ENCODE results near the gene ISG20L2.

Gene ISG20L2

GRCh38 chr1:156725683-156726280 is 2.8 kb downstream of the ISG20L2 start:
- DNase-seq (ENCODE audit: low read depth): peak; percentile 85
- peak overlapping the region; percentile 39 for H3K4me3 ChIP-seq (ENCODE audit: low read depth, low read length)
- in situ Hi-C loops (cut with HindIII; ENCODE audit: low sequenced_read_pairs): no loop called here
- TF ChIP-seq CTCF (IDR thresholded peaks at IDR 0.05; ENCODE audit: low read depth, low read length, missing control alignments): peak; percentile 94

GRCh38 chr1:156721535-156721934 is 7.0 kb downstream of the ISG20L2 start:
- H3K4me3 ChIP-seq (ENCODE audit: low read depth, low read length): no peak overlapping the region
- in situ Hi-C loops (cut with HindIII; ENCODE audit: low sequenced_read_pairs): no loop called here
- TF ChIP-seq CTCF (IDR thresholded peaks at IDR 0.05; ENCODE audit: low read depth, low read length, missing control alignments): no peak
- DNase-seq (ENCODE audit: low read depth): no peak

- no peak overlapping the region for H3K4me3 ChIP-seq (ENCODE audit: low read depth, low read length)
- no peak for TF ChIP-seq CTCF (IDR thresholded peaks at IDR 0.05; ENCODE audit: low read depth, low read length, missing control alignments)
- in situ Hi-C loops (cut with HindIII; ENCODE audit: low sequenced_read_pairs): no loop called here
- no peak for DNase-seq (ENCODE audit: low read depth)
Measured at GRCh38 chr1:156721131-156721530, 7.4 kb downstream of the ISG20L2 start.

- TF ChIP-seq CTCF (IDR thresholded peaks at IDR 0.05; ENCODE audit: low read depth, low read length, missing control alignments): no peak
- no peak for DNase-seq (ENCODE audit: low read depth)
- no peak overlapping the region for H3K4me3 ChIP-seq (ENCODE audit: low read depth, low read length)
- in situ Hi-C loops (cut with HindIII; ENCODE audit: low sequenced_read_pairs): loop anchor here (5.0 kb wide), 1 partner anchor 140 kb away; the partner anchor contains the start of gene INSRR
Measured at GRCh38 chr1:156717351-156717750, 11.2 kb downstream of the ISG20L2 start.

GRCh38 chr1:156714830-156715229 is 13.7 kb downstream of the ISG20L2 start:
- DNase-seq (ENCODE audit: low read depth): no peak
- no peak overlapping the region for H3K4me3 ChIP-seq (ENCODE audit: low read depth, low read length)
- TF ChIP-seq CTCF (IDR thresholded peaks at IDR 0.05; ENCODE audit: low read depth, low read length, missing control alignments): no peak
- in situ Hi-C loops (cut with HindIII; ENCODE audit: low sequenced_read_pairs): loop anchor here (5.0 kb wide), 1 partner anchor 142 kb away; the partner anchor contains the start of gene INSRR

- no peak overlapping the region for H3K4me3 ChIP-seq (ENCODE audit: low read depth, low read length)
- DNase-seq (ENCODE audit: low read depth): no peak
- in situ Hi-C loops (cut with HindIII; ENCODE audit: low sequenced_read_pairs): no loop called here
- TF ChIP-seq CTCF (IDR thresholded peaks at IDR 0.05; ENCODE audit: low read depth, low read length, missing control alignments): no peak
Measured at GRCh38 chr1:156712626-156713025, 15.9 kb downstream of the ISG20L2 start.

Measured in astrocyte of the cerebellum (primary cell).